GM12874 (cell line): ENCODE data around the gene SLC5A10.

ENCODE experiments used
- CTCF ChIP-seq: IDR thresholded peaks from 2 replicates; pipeline ENCODE4 v1.5.1; 2011; ENCODE audit warnings: low read depth, mild to moderate bottlenecking, control low read depth, low read length, moderate library complexity; ENCODE audit not compliant: insufficient read depth

The SLC5A10 gene

DNA sequence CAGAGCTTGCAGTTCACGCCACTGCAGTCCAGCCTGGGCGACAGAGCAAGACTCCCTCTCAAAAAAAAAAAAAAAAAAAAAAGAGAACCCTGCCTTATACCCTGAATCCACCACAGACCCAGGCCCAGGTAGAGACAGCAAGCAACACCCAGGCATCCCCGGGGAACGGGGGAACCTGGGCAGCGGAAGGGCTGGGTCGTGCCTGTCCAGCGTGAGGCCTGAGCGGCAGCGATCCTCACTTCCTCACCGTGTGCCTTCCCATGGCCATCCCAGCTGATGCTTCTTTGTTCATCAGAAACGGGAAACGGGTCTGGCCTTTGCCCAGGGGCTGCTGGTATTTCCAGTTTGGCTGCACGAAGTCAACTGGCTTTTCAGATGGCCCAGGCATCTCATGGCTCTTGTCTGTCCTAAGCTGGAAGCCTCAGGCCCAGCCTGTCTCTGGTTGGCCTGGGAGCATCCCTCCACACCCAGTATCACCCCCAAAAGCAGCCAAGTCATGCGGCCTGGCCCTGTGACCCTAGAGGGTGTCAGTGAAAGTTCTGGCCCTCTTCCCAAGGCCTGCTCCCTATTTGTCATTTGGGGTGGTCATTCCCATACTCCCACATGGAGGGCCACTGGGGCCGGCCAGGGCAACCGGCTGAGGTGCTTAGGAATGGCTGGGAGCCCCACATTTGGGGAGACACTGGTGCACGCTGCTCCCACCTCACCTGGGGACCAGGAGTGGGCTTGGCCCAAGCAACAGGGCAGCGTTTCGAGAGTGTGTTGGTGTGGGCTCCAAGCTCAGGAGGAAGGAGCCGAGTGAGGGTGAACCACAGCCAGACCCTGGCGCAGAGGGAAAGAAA is 32.5 kb downstream of the SLC5A10 start:
- TF ChIP-seq CTCF, result no peak

GRCh38 chr17:18985475-18985874 is 33.5 kb downstream of the SLC5A10 start:
- TF ChIP-seq CTCF, result no peak

GRCh38 chr17:18986541-18987229 is 34.7 kb downstream of the SLC5A10 start:
- no peak for TF ChIP-seq CTCF

GRCh38 chr17:18987230-18987610 is 35.3 kb downstream of the SLC5A10 start:
- no peak for TF ChIP-seq CTCF

DNA sequence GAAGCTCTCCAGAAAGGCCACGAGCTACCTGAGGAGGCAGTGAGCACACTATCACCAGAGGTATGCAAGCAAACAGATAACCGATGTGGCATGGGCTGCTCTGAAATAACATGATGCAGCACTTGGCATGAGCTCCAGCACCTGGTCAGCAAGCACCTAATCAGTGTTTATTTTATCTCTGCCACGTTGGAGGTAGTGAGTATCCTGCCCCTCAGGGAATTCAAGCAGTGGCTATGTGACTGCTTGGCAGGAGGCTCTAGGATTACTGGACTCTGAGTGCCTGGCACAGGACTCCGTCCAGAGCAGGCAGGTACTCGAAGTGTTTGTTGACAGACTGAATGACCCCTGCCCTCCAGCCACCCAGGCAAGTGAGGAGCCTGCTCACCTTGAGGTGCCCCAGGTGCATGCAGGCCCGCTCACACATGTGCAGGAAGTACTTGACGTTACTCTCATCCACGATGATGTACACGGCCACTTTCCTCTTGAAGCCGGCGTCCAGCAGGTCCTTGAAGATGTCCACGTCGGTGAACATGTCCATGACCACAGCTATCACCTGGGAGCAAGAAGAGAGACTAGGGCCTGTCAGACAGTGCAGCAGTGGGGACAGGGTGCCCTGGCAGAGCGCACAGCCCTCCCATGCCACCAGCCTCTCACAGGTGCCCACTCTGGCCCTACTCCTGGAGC is 36.0 kb downstream of the SLC5A10 start:
- TF ChIP-seq CTCF, result no peak

DNA sequence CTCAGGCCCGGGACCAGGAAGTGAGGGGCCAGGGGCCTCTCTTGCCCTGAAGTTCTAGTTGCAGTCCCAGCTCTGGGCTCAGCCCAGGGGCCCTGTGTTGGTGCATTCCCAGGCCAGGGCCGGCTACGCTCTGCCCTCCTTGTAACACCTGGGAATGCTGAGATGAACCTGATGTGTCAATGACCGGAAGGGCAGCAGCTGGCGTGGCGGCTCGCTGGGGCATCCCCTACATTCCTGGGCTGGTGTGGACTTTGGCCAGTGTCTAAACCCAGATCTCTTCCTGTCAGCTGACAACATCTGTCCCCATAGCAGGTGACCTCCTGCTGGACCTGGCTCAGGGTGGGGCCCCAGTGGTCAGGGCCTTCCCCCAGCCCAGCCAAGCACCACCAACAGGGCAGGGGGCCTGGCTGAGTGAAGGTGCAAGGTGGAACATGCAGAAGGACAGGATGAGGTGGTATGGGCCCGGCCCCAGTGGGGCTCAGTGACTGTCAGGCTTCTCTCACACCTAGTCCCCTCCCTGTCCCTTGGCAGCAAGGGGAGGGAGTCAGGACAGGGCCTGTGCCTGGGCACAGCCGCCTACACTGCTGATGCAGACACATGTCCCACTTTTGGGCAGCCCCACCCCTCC is 36.7 kb downstream of the SLC5A10 start:
- no peak for TF ChIP-seq CTCF

DNA sequence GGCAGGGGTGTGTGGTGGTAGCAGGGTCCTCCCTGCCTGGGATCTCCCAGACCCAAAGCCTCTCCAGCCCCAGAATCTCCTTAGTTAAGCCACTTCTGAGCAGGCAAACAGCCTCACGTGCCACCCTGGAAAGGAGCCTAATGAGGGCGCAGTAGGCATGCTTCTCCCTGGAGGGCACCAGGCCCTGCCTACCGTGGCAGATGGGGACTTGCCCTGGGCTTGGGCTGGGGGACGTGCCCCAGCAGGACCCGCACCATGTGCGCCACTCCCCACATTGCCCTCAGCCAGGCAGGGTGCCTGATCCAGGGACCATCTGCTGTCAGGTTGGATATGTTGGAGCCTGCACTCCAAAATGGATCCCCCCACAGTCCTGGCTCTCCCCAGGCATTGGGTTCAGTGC is 38.4 kb downstream of the SLC5A10 start:
- no peak for TF ChIP-seq CTCF
